NOMO-1 treated with DMSO at 0.1 percent for 48 hours (cell line): ENCODE measurements around the gene RBBP8.

Experiments used
- DNase-seq: peaks from one replicate; lab custom pipeline; 2025; ENCODE audit not compliant: unreplicated experiment; lab: John Stamatoyannopoulos, UW

The RBBP8 gene

GRCh38 chr18:22988208-22988607 is 55.1 kb downstream of the RBBP8 start:
- DNase-seq = no peak

- no peak for DNase-seq
These were observed 65.2 kb downstream of the RBBP8 start for GRCh38 chr18:22998344-22998743.

GRCh38 chr18:22999212-22999611 is 66.1 kb downstream of the RBBP8 start:
- no peak for DNase-seq

- DNase-seq = no peak
These were observed 66.5 kb downstream of the RBBP8 start for GRCh38 chr18:22999647-23000046.

- DNase-seq = no peak
These were observed 70.2 kb downstream of the RBBP8 start for GRCh38 chr18:23003289-23003688.

GRCh38 chr18:23012249-23012648 is 79.1 kb downstream of the RBBP8 start:
- no peak for DNase-seq

- no peak for DNase-seq
These were observed 87.6 kb downstream of the RBBP8 start for GRCh38 chr18:23020555-23021294.

GRCh38 chr18:23021623-23022022 is 88.5 kb downstream of the RBBP8 start:
- DNase-seq = no peak

GRCh38 chr18:23032030-23032582 is 99.0 kb downstream of the RBBP8 start:
- no peak for DNase-seq

- no peak for DNase-seq
These were observed 99.9 kb downstream of the RBBP8 start for GRCh38 chr18:23033056-23033455.

GRCh38 chr18:23036660-23037201 is 103.6 kb downstream of the RBBP8 start:
- DNase-seq = no peak

- no peak for DNase-seq
These were observed 104.5 kb downstream of the RBBP8 start for GRCh38 chr18:23037646-23038045.

- DNase-seq = no peak
These were observed 105.6 kb downstream of the RBBP8 start for GRCh38 chr18:23038712-23039111.

GRCh38 chr18:23042133-23042532 is 109.0 kb downstream of the RBBP8 start:
- no peak for DNase-seq

GRCh38 chr18:23043803-23044376 is 110.8 kb downstream of the RBBP8 start:
- DNase-seq = no peak

GRCh38 chr18:23049698-23050373 is 116.7 kb downstream of the RBBP8 start:
- no peak for DNase-seq

GRCh38 chr18:23053776-23054457 is 120.8 kb downstream of the RBBP8 start:
- DNase-seq = no peak

GRCh38 chr18:23054553-23054952 is 121.4 kb downstream of the RBBP8 start:
- DNase-seq = no peak

GRCh38 chr18:23056315-23056714 is 123.2 kb downstream of the RBBP8 start:
- no peak for DNase-seq

GRCh38 chr18:23057096-23057495 is 124.0 kb downstream of the RBBP8 start:
- no peak for DNase-seq

GRCh38 chr18:23058746-23059415 is 125.8 kb downstream of the RBBP8 start:
- no peak for DNase-seq
